ENCODE measurements around the gene CCDC69.
A peak's percentile ranks its signal among the peaks of the same experiment; 100 is the strongest.

Gene CCDC69

DNA sequence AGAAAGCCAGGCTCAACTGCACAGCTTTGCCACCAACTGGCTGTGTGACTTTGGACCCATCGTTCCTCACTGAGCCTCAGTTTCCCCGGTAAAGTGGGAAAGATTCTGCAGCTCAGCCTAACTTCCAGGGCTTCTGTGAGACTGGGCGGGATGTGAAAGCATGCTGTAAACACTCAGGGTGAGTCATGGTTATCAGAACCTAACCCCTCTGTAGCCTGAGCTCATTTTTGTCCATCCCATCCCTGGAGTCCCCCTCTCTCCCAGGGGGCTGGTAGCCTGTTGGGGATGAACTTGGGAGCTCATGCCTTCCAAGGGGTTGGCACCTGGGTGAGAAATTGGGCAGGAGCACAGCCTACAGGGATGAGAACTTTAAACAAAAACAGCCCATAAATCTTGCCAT lies 2.3 kb downstream of the CCDC69 start:
- Mint-ChIP-seq H3K27me3 (no peaks in the 10 kb centered on the region), H3K4me3 (peak overlapping the region; percentile 87), H3K4me1 (ENCODE audit: low read depth) (peaks cover 82% of the 10 kb centered on the region), H3K36me3 (ENCODE audit: low read depth) (peaks cover 39% of the 10 kb centered on the region), H3K9me3 (no peaks in the 10 kb centered on the region), H3K27ac (peak overlapping the region; percentile 95)

DNA sequence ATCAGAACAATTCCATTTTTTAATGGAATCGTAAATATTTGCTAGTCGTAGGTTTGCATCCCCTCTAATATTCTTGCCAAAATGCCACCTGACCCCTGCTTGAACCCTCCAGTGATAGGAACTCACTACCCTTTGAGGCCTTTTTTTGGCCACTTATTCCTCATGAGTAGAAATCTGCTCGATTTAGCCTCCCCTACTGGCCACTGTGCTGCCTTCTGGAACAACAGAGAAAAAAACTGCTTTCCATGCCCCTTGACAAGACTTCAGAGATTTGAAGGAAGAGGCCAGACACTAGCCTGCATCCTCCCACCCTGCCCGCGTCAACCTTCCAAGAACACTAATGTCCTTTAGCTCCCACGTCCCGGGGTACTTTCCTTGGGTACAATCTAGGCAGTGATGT lies 4.1 kb downstream of the CCDC69 start:
- H3K4me3 Mint-ChIP-seq: peak overlapping the region; percentile 2
- H3K27ac Mint-ChIP-seq: peak overlapping the region; percentile 56
- H3K9me3 Mint-ChIP-seq: no peaks in the 10 kb centered on the region
- no peaks in the 10 kb centered on the region for H3K27me3 Mint-ChIP-seq
- peaks cover 51% of the 10 kb centered on the region for H3K36me3 Mint-ChIP-seq (ENCODE audit: low read depth)
- peaks cover 91% of the 10 kb centered on the region for H3K4me1 Mint-ChIP-seq (ENCODE audit: low read depth)

DNA sequence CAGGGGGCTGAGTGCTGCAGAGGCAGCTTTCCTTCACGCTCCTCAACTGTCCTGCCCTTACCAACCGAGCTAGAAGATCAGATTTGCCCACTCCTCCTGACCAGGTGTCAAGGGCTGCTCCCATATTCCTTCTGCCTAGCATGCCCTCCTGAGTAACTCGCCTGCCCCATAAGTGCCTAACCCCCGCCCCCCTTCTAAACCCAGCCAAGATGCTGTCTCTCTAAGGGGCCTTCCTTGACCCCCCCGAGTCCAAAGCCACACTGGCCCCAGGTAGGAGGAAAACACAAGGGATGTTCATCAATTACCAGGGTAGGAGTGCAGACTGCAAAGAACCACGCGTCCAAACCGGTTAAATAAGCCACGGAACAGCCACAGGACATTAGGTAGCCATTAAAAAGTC lies 4.8 kb downstream of the CCDC69 start:
- Mint-ChIP-seq H3K36me3 (ENCODE audit: low read depth) (peaks cover 58% of the 10 kb centered on the region), H3K27me3 (no peaks in the 10 kb centered on the region), H3K4me1 (ENCODE audit: low read depth) (peaks cover 91% of the 10 kb centered on the region), H3K4me3 (no peak overlapping the region), H3K9me3 (no peaks in the 10 kb centered on the region), H3K27ac (peak overlapping the region; percentile 73)

DNA sequence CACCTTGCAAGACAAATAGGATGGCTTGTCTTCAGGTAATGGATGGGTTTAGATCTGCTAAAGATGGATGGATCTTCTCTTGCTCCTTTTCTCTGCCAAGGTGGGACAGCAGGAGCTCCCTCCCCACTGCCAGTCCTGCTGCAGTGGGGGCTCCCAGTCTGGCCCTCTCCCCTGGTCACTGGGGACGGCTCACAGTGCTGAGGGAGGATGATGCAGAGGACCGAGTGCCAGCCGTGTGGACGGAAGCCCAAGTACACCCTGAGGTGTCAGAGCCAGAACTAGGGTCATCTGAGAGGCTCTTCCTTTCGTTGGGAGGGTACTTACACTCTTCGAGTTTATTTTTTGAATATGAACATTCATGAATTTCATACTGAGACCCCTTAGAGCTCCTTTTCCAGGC lies 5.7 kb downstream of the CCDC69 start:
- H3K9me3 Mint-ChIP-seq: no peaks in the 10 kb centered on the region

DNA sequence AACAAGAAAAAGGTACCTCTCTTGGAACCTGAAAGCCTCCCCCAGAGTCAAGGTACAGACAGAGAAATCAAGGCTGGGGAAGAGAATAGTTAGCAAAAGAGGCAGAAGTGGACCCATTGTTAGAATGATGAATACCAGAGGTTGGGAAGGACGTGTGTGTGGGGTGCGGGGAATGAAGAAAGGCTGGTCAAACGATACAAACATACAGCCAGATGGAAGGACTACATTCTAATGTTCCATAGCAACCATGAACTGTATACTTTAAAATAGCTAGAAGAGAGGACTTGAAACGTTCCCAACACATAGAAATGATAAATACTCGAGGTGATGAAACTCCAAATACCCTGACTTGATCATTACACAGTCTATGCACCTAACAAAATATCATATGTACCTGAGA lies 7.1 kb downstream of the CCDC69 start:
- Mint-ChIP-seq H3K4me1 (ENCODE audit: low read depth) (peaks cover 91% of the 10 kb centered on the region), H3K9me3 (no peaks in the 10 kb centered on the region), H3K27ac (peak overlapping the region; percentile 79), H3K36me3 (ENCODE audit: low read depth) (peaks cover 64% of the 10 kb centered on the region), H3K27me3 (no peaks in the 10 kb centered on the region), H3K4me3 (peak overlapping the region; percentile 4)

More for the DNA sequence above, 5.7 kb downstream of the CCDC69 start:
- Mint-ChIP-seq H3K36me3 (ENCODE audit: low read depth) (peaks cover 58% of the 10 kb centered on the region), H3K4me1 (ENCODE audit: low read depth) (peaks cover 96% of the 10 kb centered on the region), H3K27ac (peak overlapping the region; percentile 73), H3K27me3 (no peaks in the 10 kb centered on the region), H3K4me3 (peak overlapping the region; percentile 39)

GRCh38 chr5:151215546-151215880 lies 8.4 kb downstream of the CCDC69 start:
- Mint-ChIP-seq H3K4me1 (ENCODE audit: low read depth) (peaks cover 90% of the 10 kb centered on the region), H3K27me3 (no peaks in the 10 kb centered on the region), H3K9me3 (no peaks in the 10 kb centered on the region), H3K27ac (peak overlapping the region; percentile 94), H3K4me3 (peak overlapping the region; percentile 92), H3K36me3 (ENCODE audit: low read depth) (peaks cover 59% of the 10 kb centered on the region)

DNA sequence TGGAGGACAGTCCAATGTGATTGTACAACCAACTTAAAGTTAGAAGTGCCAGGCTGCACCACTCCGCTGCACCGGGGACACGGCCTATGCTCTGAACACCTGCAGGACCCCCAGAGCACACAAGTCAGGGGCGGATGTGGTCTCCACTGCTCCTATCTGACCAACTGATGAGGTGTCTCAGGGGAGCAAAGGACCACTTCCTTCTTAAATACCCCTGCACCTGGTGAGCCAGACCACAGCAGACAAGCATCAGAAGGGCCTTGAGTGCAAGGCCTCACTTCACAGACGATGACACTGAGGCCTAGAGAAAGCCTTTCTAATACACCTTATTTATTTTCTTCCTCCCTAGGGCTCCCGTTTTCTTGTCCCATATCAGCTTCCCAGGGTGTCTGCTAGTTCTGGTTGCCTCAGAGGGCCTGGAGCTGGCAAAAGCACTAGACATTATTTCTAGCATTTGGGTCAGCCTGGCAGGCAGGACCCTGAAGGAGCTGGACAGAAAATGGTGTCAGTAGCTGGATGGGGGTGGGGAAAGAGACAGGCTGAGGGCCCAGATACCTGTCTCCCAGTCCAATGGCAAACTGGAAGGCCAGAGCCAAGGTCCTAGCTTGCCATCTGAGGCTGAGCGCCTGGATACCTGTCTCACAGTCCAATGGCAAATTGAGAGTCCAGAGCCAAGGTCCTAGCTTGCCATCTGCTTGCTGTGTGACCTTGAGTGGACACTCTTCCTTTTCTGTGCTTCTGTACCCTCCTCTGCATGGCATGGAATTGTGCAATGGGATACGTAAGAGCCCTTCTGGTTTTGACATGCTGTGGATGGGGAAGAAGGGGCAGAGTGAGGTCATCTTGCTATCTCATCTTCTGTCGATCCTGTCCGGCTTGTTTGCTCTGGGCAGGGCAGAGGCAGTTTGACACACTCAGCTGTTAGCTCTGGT lies 9.0 kb downstream of the CCDC69 start:
- Mint-ChIP-seq H3K27me3 (no peaks in the 10 kb centered on the region), H3K36me3 (ENCODE audit: low read depth) (peaks cover 52% of the 10 kb centered on the region), H3K4me1 (ENCODE audit: low read depth) (peaks cover 87% of the 10 kb centered on the region), H3K27ac (peak overlapping the region; percentile 94), H3K4me3 (peak overlapping the region; percentile 92), H3K9me3 (no peaks in the 10 kb centered on the region)

- H3K36me3 Mint-ChIP-seq (ENCODE audit: low read depth): peaks cover 46% of the 10 kb centered on the region
- H3K4me1 Mint-ChIP-seq (ENCODE audit: low read depth): peaks cover 88% of the 10 kb centered on the region
- H3K9me3 Mint-ChIP-seq: no peaks in the 10 kb centered on the region
- H3K27me3 Mint-ChIP-seq: no peaks in the 10 kb centered on the region
- H3K27ac Mint-ChIP-seq: peak overlapping the region; percentile 94
- peak overlapping the region; percentile 92 for H3K4me3 Mint-ChIP-seq
Measured at GRCh38 chr5:151213803-151214613, 9.9 kb downstream of the CCDC69 start.

DNA sequence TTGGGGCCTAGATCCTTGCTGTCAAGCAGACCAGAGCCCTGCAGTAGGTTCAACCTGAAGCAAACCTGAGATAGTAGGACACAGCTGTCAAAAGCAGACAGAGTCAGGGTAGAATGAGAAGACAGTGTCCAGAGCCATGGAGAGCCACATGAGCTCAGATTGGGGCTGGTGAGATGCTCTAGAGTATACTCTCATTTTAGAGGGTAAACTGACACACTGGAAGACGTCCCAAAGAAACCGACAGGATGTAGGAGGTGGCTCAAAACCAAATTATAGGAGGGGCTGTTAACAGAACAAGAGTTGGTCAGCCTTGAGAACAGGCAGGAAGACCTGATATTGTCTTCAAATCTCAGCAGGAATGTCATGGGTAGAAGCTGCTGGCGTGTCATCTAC lies 11.5 kb downstream of the CCDC69 start:
- no peaks in the 10 kb centered on the region for H3K9me3 Mint-ChIP-seq
- H3K4me3 Mint-ChIP-seq: peak overlapping the region; percentile 92
- no peaks in the 10 kb centered on the region for H3K27me3 Mint-ChIP-seq
- peaks cover 35% of the 10 kb centered on the region for H3K36me3 Mint-ChIP-seq (ENCODE audit: low read depth)
- H3K4me1 Mint-ChIP-seq (ENCODE audit: low read depth): peaks cover 87% of the 10 kb centered on the region
- peak overlapping the region; percentile 94 for H3K27ac Mint-ChIP-seq

GRCh38 chr5:151208481-151208914 lies 15.4 kb downstream of the CCDC69 start:
- H3K27ac Mint-ChIP-seq: peak overlapping the region; percentile 93
- no peaks in the 10 kb centered on the region for H3K9me3 Mint-ChIP-seq
- H3K4me1 Mint-ChIP-seq (ENCODE audit: low read depth): peaks cover 71% of the 10 kb centered on the region
- no peaks in the 10 kb centered on the region for H3K27me3 Mint-ChIP-seq
- H3K36me3 Mint-ChIP-seq (ENCODE audit: low read depth): peaks cover 9% of the 10 kb centered on the region
- H3K4me3 Mint-ChIP-seq: peak overlapping the region; percentile 2

- H3K4me1 Mint-ChIP-seq (ENCODE audit: low read depth): peaks cover 74% of the 10 kb centered on the region
- H3K27ac Mint-ChIP-seq: peak overlapping the region; percentile 63
- H3K9me3 Mint-ChIP-seq: no peaks in the 10 kb centered on the region
- no peaks in the 10 kb centered on the region for H3K27me3 Mint-ChIP-seq
- peaks cover 20% of the 10 kb centered on the region for H3K36me3 Mint-ChIP-seq (ENCODE audit: low read depth)
- no peak overlapping the region for H3K4me3 Mint-ChIP-seq
Measured at GRCh38 chr5:151205411-151205810, 18.5 kb downstream of the CCDC69 start.

DNA sequence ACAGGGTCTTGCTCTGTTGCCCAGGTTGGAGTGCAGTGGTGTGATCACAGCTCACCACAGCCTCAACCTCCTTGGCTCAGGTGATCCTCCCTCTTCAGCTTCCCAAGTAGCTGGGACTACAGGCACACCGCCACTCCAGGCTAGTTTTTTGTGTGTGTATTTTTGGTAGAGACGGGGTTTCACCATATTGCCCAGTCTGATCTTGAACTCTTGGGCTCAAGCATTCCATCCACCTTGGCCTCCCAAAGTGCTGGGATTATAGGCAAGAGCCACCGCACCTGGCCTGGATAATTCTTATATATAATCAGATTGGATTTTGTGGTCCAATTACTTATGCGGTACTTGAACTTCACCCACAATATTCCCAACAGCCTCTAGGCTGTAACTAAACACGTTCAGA lies 19.8 kb downstream of the CCDC69 start:
- Mint-ChIP-seq H3K4me3 (no peak overlapping the region), H3K27ac (peak overlapping the region; percentile 52), H3K4me1 (ENCODE audit: low read depth) (peaks cover 68% of the 10 kb centered on the region), H3K9me3 (no peaks in the 10 kb centered on the region), H3K36me3 (ENCODE audit: low read depth) (peaks cover 29% of the 10 kb centered on the region), H3K27me3 (no peaks in the 10 kb centered on the region)

DNA sequence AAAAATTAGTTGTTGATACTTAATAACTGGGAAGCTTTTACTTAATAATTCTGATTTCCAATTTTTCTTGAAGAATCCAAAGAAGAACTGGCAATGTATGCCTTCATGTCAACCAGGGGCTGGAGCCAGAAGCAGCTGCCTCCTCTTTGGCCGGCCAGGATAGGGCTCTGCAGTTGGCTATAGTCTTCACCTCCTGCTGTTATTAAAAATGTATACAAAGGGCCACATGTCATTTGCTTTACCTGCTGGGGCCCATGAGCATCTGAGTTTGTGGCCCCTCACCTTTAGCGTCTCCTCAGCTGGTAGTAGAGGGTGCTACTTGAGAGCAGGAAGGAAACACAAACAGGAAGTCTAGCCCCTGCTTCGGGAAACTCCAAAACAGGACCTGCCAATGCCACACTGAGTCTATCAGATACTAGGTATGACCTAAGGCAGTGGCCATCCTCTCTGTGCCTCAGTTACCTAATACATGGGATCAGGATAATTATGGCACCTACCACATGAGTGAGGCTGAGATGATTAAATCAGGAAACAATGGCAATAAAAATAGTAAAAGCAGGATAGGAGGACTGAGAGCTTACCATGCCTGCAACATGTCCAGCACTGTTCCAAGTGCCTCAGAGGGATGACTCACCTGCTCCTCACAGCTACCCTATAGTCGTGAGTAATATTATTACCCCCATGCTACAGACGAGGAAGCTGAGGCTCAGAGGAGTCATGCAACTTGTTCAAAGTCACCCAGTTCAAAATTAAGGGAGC lies 21.3 kb downstream of the CCDC69 start:
- peak overlapping the region; percentile 67 for H3K4me3 Mint-ChIP-seq
- peak overlapping the region; percentile 91 for H3K27ac Mint-ChIP-seq
- peaks cover 39% of the 10 kb centered on the region for H3K36me3 Mint-ChIP-seq (ENCODE audit: low read depth)
- H3K27me3 Mint-ChIP-seq: no peaks in the 10 kb centered on the region
- peaks cover 63% of the 10 kb centered on the region for H3K4me1 Mint-ChIP-seq (ENCODE audit: low read depth)
- H3K9me3 Mint-ChIP-seq: no peaks in the 10 kb centered on the region

DNA sequence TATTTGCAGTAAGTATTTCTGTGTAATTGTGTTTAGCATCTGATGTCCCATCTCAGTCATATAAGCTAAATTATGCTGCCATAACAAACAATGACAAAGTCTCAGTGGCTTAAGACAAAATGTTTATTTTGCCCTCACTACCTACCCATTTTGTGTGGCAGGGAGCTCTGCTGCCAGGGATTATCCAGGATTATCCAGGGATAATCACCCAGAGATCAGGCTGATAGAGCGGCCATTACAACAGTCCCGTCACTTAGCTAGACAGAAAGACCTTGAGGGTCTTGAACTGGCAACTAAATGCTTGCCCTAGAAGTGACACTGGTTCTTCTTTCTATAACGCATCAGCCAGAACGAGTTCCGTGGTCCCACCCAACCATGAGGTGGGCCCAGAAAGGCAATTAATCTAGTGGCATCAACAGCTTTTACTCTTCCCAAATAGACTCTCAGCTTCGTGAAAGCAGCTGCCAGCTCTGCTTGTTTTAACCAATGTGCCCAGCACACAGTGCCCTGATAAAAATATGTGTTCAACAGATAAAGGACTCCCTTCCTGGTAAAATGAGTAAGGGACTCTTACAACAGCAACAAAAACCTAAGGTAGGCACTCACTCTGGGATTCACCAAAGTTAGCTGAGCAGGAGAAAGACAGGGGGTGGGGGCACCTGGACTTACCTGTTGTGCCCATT lies 22.8 kb downstream of the CCDC69 start:
- no peak overlapping the region for H3K4me3 Mint-ChIP-seq
- H3K36me3 Mint-ChIP-seq (ENCODE audit: low read depth): peaks cover 49% of the 10 kb centered on the region
- peak overlapping the region; percentile 51 for H3K27ac Mint-ChIP-seq
- peaks cover 70% of the 10 kb centered on the region for H3K4me1 Mint-ChIP-seq (ENCODE audit: low read depth)
- no peaks in the 10 kb centered on the region for H3K27me3 Mint-ChIP-seq
- no peaks in the 10 kb centered on the region for H3K9me3 Mint-ChIP-seq
